NCI-H345 treated with DMSO at 0.1 percent for 48 hours (cell line): ENCODE results near the gene DPM2.
A peak's percentile ranks its signal among the peaks of the same experiment; 100 is the strongest.

Source experiments
- DNase-seq: peaks from one replicate; lab custom pipeline; 2025; ENCODE audit not compliant: unreplicated experiment; lab: John Stamatoyannopoulos, UW

Gene DPM2

DNA sequence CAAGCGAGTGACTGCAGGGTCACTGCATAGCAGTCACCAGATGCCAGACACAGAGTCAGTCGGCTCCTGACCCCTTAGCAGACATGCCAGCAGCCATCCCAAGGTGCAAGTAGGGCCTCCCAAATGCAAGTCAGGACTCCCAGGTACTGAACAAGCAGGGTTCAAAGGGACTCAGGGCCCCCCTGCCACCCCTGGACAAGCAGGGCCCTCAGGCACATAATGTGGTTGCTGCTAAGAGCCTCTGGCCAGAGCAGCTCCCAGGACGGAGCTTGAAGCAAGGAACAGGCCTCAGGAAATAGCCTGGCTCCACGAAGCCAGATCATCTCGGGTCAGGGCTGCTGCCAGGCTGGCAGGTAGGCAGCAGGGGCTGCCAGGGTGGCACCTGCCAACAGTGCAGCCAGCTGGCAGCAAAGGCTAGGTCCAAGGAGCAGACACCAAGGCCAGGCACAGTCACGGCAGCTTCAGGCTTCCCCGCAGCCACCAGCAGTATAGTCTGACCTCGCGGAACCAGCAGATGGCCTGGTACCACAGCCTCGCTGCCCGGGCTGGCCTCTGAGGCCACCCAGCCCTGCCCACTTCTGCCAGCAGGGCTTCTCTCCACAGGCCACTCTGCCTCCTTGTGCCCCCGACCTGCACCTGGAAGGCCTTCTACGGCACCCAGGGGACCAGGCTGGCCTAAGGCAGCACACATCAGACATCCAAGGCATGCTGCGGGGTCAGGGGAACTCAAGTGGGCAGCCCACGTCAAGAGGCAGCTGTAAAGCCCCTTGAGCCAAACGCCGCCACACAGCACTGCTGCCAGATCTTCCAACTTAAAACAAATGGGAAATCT is 35.7 kb upstream of the DPM2 start:
- DNase-seq: no peak

DNA sequence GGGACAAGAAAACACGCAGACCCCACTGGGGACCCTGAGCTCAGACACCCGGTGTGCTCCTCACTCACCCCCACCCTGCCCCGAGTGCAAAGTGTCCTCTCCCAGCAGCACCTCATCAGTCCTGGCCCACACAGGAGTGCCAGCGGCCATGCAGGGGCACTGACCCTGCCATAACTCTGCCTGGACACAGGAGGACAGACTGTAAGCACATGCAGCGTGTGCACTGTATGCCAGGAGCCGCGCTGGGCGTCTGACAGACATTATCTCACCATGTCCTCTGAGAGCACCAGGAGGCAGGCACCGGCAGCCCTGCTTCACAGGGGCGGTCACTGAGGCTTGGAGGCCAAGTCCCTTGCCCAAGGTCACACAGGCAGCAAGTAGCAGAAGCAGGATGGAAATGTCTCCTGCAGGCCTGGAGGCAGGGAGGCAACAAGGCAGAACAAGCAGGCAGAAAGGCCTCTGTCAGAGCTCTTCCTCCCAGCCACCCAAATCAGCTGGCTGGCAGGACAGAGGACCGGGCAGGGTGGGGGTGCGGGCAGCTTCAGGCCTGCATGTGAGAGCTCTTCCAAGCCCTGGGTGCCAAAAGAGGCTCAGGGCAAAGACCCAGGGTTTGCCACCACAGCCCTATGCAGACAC is 34.7 kb upstream of the DPM2 start:
- DNase-seq: no peak

DNA sequence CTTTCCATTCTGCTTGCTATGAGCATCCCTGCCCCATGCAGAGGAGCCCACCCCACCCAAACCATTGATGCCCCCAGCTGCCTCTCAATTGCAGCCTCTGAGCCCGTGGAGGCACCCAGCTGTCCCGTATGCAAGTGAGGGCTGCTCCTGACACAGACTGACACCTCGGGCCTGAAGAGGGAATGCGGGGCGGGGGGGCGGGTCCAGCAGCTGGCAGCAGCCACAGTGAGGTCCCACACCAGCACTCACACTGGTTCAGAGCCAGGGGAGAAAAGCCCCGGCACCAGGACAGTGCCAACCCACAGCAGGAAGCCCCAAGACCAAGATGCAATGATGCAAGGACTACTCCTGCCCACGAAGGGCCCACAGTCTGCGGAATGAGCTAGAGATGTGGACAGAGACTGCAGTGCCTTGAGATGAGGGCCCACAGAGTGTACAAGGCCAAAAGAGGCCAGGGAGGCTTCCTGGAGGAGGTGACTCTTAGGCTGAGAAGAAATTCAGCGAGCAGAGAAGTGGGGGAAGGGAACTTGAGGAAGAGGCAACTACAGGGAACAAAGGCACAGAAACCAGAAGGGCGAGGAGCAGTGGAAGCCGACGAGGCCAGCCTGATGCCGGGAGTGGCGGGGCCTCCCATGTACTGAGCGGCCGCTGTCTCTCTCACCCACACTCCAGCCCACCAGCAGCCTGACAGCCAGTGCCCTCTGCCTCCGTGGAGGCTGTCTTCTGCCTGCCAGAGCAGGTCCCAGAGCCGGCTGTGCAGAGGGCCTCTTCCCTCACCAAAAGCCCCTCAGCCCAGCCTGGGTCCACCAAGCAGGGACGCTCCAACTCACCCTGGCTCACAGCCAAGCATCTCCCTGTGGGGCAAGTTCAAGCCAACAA is 33.9 kb upstream of the DPM2 start:
- DNase-seq: no peak

DNA sequence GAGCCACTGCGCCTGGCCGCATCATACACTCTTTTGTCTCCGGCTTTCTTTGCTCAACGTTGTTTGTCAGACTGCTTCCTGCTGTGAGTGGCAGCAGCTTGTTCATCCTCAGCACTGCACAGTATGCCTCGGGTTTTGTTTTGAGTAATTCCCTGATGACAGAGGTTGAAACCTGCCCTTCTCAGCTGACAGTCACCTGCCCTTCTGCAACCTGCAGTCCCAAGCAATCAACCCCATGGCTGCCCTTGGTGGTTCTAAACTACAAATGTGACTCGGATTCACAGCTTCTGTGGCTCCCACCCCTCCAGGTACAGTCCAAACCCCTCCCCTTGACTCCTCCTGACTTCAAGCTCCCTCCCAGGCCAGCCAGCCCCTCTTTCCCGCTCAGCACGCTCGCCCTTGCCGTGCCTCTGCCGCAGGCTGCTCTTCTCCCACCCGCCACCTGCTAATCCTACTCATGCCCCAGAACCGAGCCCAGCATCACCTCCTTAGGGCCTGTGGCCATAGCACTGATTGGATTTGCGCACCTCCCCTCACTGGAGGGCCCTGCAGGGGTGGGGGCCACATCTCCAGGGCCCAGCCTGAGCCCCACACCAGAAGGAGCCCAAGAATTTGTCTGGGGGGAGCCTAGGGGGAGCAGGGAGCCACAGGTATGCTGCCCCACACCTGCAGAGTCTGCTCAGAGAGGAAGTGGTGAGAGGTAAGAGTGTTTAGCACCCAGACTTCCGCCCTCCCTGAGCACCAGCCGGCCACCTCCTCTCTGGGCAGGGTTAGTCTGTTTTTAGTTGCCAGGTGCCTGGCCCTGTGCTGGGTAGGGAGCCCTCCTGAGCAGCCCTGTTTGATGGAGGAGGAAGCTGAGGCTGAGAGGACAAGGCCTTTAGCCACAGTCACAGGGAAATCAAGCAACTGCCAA is 33.0 kb upstream of the DPM2 start:
- DNase-seq: peak; percentile 96

DNA sequence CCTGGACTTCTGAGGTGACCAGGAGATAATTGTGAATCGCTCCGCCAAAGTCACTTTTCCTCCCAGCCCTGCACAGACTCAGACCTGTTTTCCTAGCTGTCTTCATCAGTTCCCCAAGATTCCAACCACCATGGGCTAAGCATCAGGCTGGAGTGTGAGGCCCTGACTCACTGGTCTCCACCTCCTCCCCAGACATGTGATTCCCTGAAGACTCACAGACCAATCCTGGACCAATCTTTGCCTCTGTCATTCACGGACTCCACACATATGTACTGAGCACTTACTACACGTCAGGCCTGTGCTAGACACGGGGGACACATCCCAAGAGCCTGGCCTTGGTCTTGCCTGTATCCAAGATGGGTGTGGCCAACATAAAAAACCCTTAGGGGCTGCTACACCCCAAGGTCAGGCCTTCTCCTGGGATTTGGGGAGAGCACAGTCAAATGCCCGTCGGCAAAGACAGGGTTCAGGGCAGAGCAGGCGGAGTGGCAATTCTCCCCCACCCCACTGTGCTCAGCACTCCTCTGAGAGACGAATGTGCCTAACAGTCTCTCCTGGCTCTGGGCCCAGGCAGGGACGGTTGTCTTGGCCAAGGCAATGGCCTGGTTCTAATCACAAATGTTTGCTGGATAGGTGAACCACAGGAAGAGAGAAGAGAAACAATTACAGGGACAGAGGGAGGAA is 31.2 kb upstream of the DPM2 start:
- DNase-seq: no peak

DNA sequence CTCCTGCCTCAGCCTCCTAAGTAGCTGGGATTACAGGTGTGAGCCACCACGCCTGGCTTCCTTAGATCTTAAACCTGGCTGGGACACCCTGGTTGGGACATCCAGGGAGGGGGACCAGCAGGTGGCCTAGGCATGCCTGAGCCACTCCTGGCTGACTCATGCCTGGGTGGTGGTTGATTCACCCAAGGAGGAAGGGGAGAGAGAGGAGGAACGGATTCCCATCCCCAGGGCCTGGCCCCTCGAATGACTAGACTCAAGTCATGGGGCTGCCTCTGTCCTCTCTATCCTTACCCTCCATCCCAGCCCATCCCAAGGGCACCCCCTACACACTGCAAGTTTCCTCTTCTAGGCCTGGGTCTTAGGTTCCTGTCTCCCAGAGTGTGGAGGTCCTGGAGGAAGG is 30.4 kb upstream of the DPM2 start:
- no peak for DNase-seq

DNA sequence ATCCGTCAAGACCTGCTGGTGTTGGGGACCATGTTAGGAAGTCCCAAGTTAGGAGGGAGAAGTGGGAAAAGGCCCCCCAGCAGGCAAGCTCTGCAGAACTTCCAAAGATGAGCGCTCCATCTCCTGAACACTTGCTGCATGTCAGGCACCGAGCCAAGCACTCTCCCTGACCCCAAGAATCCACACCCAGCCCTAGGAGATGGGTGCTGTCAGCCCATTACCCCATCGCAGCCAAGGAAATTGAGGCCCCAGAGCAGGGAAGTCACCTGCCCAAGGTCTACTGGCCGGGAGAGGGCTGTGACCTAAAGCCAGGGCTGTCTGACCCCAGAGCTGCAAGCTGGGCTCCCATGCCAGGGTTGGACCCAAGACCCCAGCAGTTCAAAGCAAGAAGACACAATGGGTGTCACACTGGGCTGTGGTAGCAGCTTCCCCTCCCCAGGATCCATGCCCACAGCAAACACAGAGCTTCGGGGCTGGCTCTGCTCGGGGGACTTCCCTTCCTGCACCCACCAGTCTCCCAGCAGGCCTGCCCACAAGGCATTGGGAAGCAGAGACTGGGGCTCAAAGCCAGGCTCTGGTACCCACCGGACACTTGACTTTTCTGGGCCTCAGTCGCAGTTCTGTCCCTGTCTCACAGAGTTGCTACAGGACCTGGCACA is 29.6 kb upstream of the DPM2 start:
- DNase-seq: no peak

DNA sequence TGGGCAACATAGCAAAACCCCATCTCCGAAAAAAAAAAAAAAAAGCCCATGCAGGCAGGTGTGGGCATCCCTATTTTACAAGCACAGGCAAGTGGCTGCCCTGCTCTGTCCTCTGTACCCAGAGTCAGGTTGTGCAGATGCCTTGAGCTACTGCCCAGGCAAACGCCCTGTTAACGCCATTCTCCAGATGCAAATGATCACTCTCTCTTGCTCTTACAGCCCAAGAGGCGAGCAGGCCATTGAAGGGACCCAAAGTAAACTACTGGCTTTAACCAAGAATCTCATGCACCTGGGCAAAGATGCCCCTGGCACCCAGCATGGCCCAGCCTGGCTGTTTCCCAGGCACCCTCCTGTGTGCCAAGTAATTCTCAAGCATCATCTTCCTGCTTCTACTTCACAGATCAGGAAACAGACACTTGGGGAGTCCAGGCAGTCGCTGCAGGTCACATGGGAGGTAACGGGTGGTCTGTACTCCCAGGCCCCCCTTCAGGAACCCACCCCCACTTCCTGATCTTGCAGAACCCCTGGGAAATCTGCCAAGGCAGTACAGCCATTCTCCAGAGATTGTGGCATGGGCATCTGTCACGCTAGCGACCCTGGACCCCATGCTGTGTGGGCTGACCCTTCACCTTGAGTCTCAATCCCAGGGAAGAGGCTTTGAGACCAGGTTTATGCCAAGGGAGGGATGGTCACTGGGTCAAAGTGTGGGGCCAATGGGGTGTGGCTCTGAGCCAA is 28.9 kb upstream of the DPM2 start:
- no peak for DNase-seq

DNA sequence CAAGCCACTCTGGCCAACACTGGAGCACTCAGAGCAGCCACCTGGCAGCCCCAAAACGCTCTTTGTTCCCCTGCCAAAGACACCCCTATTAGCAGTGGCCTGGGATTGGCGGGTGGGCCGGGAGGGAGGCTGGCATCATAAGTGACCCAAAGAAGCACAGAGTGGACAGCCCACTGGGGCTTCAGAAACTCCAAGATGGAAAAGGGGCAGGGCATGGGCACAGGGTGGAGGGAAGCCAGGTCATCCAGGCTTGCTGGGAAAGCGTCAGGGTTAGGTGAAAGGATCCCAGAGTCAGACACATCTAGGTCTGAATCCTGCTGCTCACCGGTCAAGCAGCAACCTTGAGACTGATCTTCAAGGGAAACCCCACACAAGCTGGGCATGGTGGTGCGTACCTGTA is 28.3 kb upstream of the DPM2 start:
- no peak for DNase-seq

DNA sequence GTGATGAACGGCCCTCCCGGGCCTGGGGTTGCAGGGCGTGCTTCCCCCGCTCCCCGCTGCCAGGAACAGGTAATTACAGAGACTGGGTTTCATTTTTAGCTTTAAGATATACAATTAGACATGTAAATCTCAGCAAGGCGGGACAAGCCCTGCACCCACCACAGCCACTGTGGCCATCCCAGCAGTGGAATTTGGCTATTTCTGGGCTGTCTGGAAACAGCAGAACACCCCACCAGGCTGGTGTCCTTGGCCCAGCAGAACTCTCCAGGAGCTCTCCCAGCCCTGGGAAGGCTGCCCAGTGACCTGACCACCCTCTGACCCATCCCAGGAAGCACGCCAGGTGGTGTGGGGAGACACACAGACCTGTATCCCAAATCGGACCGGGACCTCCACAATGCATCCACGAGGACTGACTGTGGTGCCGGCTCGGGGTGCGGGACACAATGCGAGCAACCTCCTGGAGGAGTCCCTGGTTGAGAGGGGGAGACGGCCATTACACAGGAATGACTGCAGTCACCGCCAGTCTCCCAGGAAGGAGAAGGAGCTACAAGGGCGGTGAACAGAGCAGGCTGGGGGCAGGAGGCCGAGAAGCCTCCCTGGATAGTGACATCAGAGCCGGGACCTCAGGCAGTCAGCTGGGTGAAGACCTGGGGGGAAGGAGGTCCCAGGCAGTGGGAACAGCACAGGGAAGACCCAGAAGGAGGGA is 25.9 kb upstream of the DPM2 start:
- DNase-seq: no peak

DNA sequence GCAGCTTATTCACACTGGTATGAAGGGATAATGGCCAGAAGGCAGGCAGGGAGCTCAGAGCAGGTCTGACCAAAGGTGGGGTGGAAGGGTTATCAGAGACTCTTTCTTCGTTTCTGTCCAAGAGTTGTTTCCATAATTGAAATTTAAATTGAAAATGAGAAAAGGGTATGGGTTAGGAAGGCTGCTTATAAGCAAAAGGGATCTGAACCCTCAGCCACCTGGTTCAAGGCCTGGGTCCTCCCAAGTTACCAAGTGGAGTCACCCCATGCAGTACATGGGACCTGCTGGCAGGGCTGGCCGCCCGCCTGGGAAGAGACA is 25.3 kb upstream of the DPM2 start:
- DNase-seq: no peak

DNA sequence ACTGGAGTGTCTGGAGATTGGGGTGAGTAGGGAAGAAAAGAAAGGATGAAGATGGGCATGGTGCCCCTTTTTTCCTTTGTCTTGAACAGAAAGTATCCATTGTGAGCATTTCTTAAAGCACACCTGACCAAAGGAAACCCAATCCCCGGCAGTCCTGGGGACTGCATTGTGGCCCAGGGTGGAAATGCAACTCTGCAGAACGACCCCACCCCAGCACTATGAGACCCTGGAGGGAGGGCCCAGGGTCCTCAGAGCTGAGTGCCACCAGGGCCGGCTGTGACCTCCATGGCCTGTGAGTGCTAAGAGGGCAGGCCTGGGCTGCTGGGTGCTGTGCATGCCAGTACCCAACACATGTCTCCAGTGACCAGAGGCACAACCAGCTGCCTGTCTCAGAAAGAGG is 24.6 kb upstream of the DPM2 start:
- no peak for DNase-seq

DNA sequence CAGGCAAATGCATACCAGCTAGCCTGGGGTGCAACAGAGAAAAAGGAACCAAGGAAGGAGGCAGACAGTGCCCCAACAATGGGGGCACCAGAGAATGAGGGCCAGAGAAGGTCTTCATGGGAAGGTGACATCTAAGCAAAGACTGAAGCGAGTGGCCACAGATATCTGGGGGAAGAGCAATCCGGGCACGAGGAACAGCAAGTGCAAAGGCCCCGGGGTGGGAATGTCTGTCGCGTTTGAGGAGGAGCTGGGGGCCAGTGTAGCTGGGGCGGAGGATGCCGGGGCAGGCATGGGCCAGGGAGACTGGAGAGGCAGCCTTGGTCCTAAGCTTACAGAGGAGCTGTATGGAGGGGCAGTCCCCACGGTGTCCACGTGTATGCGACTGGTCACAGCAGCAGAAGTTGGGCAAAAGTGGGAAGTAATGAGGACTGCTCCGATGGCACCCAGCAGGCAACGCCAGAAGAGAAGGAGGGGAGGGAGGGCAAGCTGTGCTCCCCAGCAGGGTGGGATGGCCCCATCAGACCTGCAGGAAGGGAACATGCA is 24.0 kb upstream of the DPM2 start:
- no peak for DNase-seq

DNA sequence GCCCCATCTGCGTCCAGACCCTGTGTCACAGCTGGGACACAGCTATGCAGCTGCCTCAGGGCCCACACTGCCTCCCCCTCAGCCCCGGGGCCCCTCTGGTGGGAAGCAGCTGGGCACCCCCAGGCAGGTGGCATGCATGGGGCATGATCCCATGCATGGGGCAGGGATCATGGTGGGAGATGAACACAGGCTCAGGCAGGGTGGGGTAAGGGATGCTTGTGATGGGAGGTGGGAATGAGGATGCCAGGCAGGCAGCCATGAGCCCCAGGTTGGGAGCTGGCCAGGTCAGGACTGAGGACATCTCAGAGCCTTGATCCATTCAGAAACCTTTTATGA is 23.5 kb upstream of the DPM2 start:
- DNase-seq: no peak

DNA sequence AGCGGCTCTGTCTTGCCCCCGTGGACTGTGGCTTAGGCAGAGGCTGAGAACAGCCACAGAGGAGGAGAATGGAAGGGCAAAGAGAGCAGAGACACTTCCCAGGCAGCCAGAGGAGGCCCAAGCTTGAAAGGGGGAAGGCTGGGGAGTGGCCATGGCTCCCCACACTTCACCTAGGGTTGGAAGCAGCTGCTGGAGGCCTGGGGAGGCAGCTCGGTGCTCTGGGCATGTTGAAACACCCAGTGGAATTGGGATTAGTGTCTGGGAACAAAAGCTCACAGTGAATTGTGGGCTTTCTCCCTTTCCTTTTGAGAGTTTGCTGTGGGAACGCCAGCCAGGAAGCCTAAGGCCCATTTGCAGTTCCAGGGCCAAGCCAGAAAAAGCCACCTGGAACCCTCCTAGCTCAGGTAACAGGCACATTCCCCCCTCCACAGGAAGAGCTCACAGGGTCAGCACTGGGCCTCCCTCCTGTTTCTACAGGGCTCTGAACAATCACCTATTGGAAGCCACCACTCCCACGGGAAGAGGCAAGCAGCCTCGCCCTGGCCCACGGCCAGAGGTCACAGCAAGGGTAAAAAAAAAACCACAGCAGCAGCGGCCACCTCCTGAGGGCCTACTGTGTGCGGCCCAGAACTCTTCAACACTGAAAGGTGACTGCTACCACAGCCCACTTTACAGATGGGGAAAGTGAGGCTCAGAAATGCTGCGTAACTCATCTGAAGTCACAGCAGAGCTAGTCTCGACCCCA is 22.9 kb upstream of the DPM2 start:
- peak; percentile 59 for DNase-seq

DNA sequence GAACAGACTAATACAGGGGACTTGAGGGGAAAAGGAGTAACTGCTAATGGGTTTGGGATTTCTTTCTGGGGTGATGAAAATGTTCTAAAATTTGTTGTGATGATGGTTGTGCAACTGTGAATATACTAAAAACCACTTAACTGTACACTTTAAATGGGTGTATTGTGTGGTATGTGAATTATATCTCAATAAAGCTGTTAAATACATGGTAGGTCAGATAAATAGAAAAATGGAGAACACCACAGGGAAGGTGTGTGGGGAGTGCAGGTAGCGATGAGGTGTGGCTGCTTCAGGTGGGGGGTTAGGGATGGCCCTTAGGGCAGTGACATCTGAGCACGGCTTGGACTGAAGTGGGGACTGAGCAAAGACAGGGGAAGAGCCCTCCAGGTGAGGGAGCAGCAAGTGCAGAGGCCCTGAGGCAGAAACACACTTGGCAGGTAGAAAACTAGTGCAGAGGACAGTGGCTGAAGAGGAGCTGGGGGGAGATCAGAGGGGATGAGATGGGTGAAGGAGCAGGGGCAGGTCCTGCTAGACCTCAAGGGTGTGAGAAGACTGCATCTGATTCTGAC is 22.3 kb upstream of the DPM2 start:
- no peak for DNase-seq

DNA sequence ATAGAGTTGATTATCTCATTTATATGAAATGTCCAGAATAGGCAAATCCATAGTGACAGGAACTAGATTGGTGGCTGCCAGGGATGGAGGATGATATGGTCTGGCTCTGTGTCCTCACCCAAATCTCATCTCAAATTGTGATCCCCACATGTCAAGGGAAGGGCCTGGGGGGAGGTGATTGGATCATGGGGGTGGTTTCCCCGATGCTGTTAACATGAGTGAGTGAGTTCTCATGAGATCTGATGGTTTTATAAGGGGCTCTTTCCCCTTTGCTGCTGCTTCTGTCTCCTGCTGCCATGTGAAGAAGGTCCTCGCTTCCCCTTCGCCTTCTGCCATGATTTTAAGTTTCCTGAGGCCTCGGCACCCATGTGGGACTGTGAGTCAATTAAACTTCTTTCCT is 21.7 kb upstream of the DPM2 start:
- no peak for DNase-seq
